CD4-positive, alpha-beta T cell treated with Interleukin-15 for 1 hour (primary cell): Measurements from ENCODE around the gene PKDCC.

Source experiments
- DNase-seq: peaks from one replicate; pipeline ENCODE4 v3.0.0-alpha.2; 2020

Gene PKDCC

GRCh38 chr2:42107249-42108042 is 59.6 kb downstream of the PKDCC start:
- no peak for DNase-seq
